Liver (tissue), 9 donors: ENCODE data around the gene HTR4. TPM values are rescaled to one million over a fixed set of nuclear protein-coding genes. Genes with fewer than 3 reads are reported as not detected.

ENCODE experiments used
- DNase-seq: peaks from one replicate; pipeline ENCODE4 v3.0.0-alpha.2; 2017; ENCODE audit warnings: low spot score
- H3K27ac ChIP-seq, 2 donors: one replicate each; pipeline ENCODE4 v1.7.0; 2013; ENCODE audit warnings: inconsistent platforms in 2 of 2, low read length in 2 of 2, control low read depth in 1 of 2, low read depth in 1 of 2, mild to moderate bottlenecking in 1 of 2
- H3K27me3 ChIP-seq, 4 donors: one replicate each; pipeline versions ENCODE4 v1.6.1 to v1.7.0; 2013; ENCODE audit warnings: low read length in 3 of 4, inconsistent platforms in 1 of 4, mild to moderate bottlenecking in 1 of 4, moderate library complexity in 1 of 4; ENCODE audit not compliant: control insufficient read depth in 4 of 4, insufficient read depth in 4 of 4
- H3K36me3 ChIP-seq, 4 donors: one replicate each; pipeline versions ENCODE4 v1.6.1 to v1.7.0; 2013; ENCODE audit warnings: low read length in 3 of 4, mild to moderate bottlenecking in 3 of 4, low read depth in 1 of 4, moderate library complexity in 1 of 4; ENCODE audit not compliant: control insufficient read depth in 4 of 4, insufficient read depth in 3 of 4
- H3K4me1 ChIP-seq, 4 donors: one replicate each; pipeline versions ENCODE4 v1.6.1 to v1.7.0; 2013; ENCODE audit warnings: low read length in 3 of 4, mild to moderate bottlenecking in 3 of 4, moderate library complexity in 1 of 4; ENCODE audit not compliant: control insufficient read depth in 4 of 4, insufficient read depth in 4 of 4
- H3K4me3 ChIP-seq, 3 donors: one replicate each; pipeline versions ENCODE4 v1.6.1 to v1.7.0; 2013; ENCODE audit warnings: low read length in 3 of 3, control low read depth in 1 of 3, low read depth in 1 of 3, mild to moderate bottlenecking in 1 of 3
- H3K9ac ChIP-seq, 2 donors: one replicate each; pipeline ENCODE4 v1.7.0; 2013; ENCODE audit warnings: low read length in 2 of 2, mild to moderate bottlenecking in 2 of 2, moderate library complexity in 2 of 2, control low read depth in 1 of 2, low read depth in 1 of 2
- H3K9me3 ChIP-seq, 4 donors: one replicate each; pipeline versions ENCODE4 v1.6.1 to v1.7.0; 2013; ENCODE audit warnings: low read length in 3 of 4; ENCODE audit not compliant: control insufficient read depth in 4 of 4
- EGR1 ChIP-seq, 2 donors: IDR thresholded peaks; 2 replicates each; pipeline ENCODE4 v1.6.1; 2016 to 2018; ENCODE audit warnings: antibody characterized with exemption in 2 of 2, low read depth in 2 of 2
- FOXA1 ChIP-seq: IDR thresholded peaks from 2 replicates; pipeline ENCODE4 v1.6.1; 2016; ENCODE audit warnings: antibody characterized with exemption
- FOXA2 ChIP-seq: IDR thresholded peaks from 2 replicates; pipeline ENCODE4 v1.6.1; 2016; ENCODE audit warnings: antibody characterized with exemption
- GABPA ChIP-seq, 2 donors: IDR thresholded peaks in 1 of 2; conservative IDR thresholded peaks in 1 of 2; 2 replicates each; pipeline ENCODE4 v1.6.1; 2016; ENCODE audit warnings: antibody characterized with exemption in 2 of 2, mild to moderate bottlenecking in 1 of 2, moderate library complexity in 1 of 2
- HNF4A ChIP-seq, 2 donors: conservative IDR thresholded peaks; 2 replicates each; pipeline ENCODE4 v1.6.1; 2016; ENCODE audit warnings: antibody characterized with exemption in 2 of 2, mild to moderate bottlenecking in 2 of 2
- HNF4G ChIP-seq: IDR thresholded peaks from 2 replicates; pipeline ENCODE4 v1.6.1; 2016; ENCODE audit warnings: antibody characterized with exemption
- JUND ChIP-seq, 2 donors: IDR thresholded peaks; 2 replicates each; pipeline ENCODE4 v1.6.1; 2016; ENCODE audit warnings: antibody characterized with exemption in 2 of 2
- NR2F2 ChIP-seq: IDR thresholded peaks from 2 replicates; pipeline ENCODE4 v1.6.1; 2016; ENCODE audit warnings: antibody characterized with exemption
- RAD21 ChIP-seq, 2 donors: IDR thresholded peaks; 2 replicates each; pipeline ENCODE4 v1.6.1; 2016; ENCODE audit warnings: antibody characterized with exemption in 2 of 2, mild to moderate bottlenecking in 2 of 2
- RXRA ChIP-seq, 2 donors: IDR thresholded peaks; 2 replicates each; pipeline ENCODE4 v1.6.1; 2017 to 2018; ENCODE audit warnings: antibody characterized with exemption in 2 of 2, mild to moderate bottlenecking in 1 of 2
- SP1 ChIP-seq: IDR thresholded peaks from 2 replicates; pipeline ENCODE4 v1.6.1; 2018; ENCODE audit warnings: antibody characterized with exemption, mild to moderate bottlenecking
- TAF1 ChIP-seq: conservative IDR thresholded peaks from 2 replicates; pipeline ENCODE4 v1.6.1; 2016; ENCODE audit warnings: antibody characterized with exemption, mild to moderate bottlenecking
- YY1 ChIP-seq: IDR thresholded peaks from 2 replicates; pipeline ENCODE4 v1.6.1; 2016; ENCODE audit warnings: antibody characterized with exemption, mild to moderate bottlenecking
- WGBS: extraction: QIAGEN DNeasy Blood & Tissue Kit; methylation state at CpG from one replicate; pipeline ENCODE4 v1.1.7; 2013; 5-methylcytosine and 5-hydroxymethylcytosine counted together
- polyA plus RNA-seq, 2 donors: library from polyadenylated mRNA; stranded (reverse) in 1 of 2; unstranded in 1 of 2; fragments of 200-250 nt in 1 of 2; fragments of >200 nt in 1 of 2; fragmentation: Nextera tagmentation in 1 of 2; extraction: Ambion mirVana in 1 of 2; gene quantifications; one replicate each; pipeline versions ENCODE4 v1.2.1 to v1.2.3, GENCODE V29; 2013 to 2015
- total RNA-seq, 2 donors: library from RNA; depleted of rRNA; stranded (reverse); fragments of >200 nt; gene quantifications; one replicate each; pipeline ENCODE4 v1.2.3, GENCODE V29; 2014
- TF ChIP-seq, protein P1 (sequence below): IDR thresholded peaks from 2 replicates; pipeline ENCODE4 v1.6.1; 2016; ENCODE audit warnings: antibody characterized with exemption
- TF ChIP-seq, protein P2 (sequence below): fragments of 150-350 bp; IDR thresholded peaks from 2 replicates; pipeline ENCODE4 v1.5.1; 2017; ENCODE audit warnings: improper control_type of control experiment, low read depth, low read length; ENCODE audit not compliant: missing input control
- TF ChIP-seq, protein P3 (sequence below): IDR thresholded peaks from 2 replicates; pipeline ENCODE4 v1.6.1; 2016; ENCODE audit warnings: antibody characterized with exemption
- TF ChIP-seq, protein P4 (sequence below): IDR thresholded peaks from 2 replicates; pipeline ENCODE4 v1.6.1; 2016; ENCODE audit warnings: antibody characterized with exemption, mild to moderate bottlenecking
- TF ChIP-seq, protein P5 (sequence below): IDR thresholded peaks from 2 replicates; pipeline ENCODE4 v1.6.1; 2016; ENCODE audit warnings: antibody characterized with exemption
- donor health status: healthy.
- donor health status: healthy.
- donor health status: healthy.
- donor health status: healthy.
- donor health status: healthy.

HTR4 gene
- total and polyA plus RNA-seq, 4 donors: 0.19 to 2.4 (median 0.98) TPM

DNA sequence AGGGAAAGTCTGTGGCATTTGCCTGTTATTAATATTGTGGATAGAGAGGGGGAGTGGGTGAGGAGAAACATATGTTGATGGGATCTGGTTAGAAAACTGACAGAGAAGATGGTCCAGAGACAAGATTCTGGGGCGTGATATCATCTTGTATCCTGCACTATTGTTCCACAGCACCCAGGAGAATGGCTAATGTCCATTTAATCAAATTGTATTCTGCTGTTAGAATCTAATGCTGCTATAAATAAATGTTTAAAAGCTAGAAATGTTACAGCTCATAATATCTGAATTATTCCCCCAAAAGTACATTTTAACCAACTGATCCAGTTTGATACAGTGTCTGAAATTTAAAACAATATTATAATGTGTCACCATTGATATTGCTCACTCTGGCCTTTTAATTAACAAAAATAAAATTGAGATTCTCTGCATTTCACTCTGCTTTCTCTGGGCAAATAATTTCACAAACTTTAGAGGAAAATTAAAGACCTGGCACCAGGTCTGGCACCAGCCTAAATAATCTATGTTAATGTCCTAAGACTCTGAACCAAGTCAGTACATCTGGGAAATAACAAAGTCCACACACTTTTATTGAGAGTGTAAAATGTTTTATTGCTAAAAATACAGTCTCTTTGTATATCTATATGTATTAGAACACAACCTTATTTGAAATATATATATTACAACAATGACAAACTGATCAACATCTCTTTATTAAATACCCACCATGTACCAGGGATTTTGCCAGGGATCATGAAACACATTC, 18.8 kb downstream of the HTR4 start:
- H3K36me3 ChIP-seq: no peaks in the 10 kb centered on the region
- no peaks in the 10 kb centered on the region for H3K27me3 ChIP-seq
- H3K9ac ChIP-seq: no peak overlapping the region
- WGBS: 86% methylated on average over 1 of the region's 1 CpG
- DNase-seq: no peak
- TF ChIP-seq SP1 (no peak), FOXA1 (no peak), RAD21 (IDR thresholded peaks at IDR 0.05) (no peak), HNF4A (conservative IDR thresholded peaks at IDR 0.05) (no peak)
- TF ChIP-seq, protein P1, sequence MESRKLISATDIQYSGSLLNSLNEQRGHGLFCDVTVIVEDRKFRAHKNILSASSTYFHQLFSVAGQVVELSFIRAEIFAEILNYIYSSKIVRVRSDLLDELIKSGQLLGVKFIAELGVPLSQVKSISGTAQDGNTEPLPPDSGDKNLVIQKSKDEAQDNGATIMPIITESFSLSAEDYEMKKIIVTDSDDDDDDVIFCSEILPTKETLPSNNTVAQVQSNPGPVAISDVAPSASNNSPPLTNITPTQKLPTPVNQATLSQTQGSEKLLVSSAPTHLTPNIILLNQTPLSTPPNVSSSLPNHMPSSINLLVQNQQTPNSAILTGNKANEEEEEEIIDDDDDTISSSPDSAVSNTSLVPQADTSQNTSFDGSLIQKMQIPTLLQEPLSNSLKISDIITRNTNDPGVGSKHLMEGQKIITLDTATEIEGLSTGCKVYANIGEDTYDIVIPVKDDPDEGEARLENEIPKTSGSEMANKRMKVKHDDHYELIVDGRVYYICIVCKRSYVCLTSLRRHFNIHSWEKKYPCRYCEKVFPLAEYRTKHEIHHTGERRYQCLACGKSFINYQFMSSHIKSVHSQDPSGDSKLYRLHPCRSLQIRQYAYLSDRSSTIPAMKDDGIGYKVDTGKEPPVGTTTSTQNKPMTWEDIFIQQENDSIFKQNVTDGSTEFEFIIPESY: no peak
- TF ChIP-seq, protein P2, sequence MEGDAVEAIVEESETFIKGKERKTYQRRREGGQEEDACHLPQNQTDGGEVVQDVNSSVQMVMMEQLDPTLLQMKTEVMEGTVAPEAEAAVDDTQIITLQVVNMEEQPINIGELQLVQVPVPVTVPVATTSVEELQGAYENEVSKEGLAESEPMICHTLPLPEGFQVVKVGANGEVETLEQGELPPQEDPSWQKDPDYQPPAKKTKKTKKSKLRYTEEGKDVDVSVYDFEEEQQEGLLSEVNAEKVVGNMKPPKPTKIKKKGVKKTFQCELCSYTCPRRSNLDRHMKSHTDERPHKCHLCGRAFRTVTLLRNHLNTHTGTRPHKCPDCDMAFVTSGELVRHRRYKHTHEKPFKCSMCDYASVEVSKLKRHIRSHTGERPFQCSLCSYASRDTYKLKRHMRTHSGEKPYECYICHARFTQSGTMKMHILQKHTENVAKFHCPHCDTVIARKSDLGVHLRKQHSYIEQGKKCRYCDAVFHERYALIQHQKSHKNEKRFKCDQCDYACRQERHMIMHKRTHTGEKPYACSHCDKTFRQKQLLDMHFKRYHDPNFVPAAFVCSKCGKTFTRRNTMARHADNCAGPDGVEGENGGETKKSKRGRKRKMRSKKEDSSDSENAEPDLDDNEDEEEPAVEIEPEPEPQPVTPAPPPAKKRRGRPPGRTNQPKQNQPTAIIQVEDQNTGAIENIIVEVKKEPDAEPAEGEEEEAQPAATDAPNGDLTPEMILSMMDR: no peak
- TF ChIP-seq, protein P3, sequence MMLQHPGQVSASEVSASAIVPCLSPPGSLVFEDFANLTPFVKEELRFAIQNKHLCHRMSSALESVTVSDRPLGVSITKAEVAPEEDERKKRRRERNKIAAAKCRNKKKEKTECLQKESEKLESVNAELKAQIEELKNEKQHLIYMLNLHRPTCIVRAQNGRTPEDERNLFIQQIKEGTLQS: no peak
- TF ChIP-seq, protein P4, sequence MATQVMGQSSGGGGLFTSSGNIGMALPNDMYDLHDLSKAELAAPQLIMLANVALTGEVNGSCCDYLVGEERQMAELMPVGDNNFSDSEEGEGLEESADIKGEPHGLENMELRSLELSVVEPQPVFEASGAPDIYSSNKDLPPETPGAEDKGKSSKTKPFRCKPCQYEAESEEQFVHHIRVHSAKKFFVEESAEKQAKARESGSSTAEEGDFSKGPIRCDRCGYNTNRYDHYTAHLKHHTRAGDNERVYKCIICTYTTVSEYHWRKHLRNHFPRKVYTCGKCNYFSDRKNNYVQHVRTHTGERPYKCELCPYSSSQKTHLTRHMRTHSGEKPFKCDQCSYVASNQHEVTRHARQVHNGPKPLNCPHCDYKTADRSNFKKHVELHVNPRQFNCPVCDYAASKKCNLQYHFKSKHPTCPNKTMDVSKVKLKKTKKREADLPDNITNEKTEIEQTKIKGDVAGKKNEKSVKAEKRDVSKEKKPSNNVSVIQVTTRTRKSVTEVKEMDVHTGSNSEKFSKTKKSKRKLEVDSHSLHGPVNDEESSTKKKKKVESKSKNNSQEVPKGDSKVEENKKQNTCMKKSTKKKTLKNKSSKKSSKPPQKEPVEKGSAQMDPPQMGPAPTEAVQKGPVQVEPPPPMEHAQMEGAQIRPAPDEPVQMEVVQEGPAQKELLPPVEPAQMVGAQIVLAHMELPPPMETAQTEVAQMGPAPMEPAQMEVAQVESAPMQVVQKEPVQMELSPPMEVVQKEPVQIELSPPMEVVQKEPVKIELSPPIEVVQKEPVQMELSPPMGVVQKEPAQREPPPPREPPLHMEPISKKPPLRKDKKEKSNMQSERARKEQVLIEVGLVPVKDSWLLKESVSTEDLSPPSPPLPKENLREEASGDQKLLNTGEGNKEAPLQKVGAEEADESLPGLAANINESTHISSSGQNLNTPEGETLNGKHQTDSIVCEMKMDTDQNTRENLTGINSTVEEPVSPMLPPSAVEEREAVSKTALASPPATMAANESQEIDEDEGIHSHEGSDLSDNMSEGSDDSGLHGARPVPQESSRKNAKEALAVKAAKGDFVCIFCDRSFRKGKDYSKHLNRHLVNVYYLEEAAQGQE: no peak
- TF ChIP-seq, protein P5, sequence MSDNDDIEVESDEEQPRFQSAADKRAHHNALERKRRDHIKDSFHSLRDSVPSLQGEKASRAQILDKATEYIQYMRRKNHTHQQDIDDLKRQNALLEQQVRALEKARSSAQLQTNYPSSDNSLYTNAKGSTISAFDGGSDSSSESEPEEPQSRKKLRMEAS: no peak
- no peak overlapping the region for H3K4me3 ChIP-seq
- H3K9me3 ChIP-seq: no peaks in the 10 kb centered on the region
- H3K4me1 ChIP-seq: no peaks in the 10 kb centered on the region
- no peak overlapping the region for H3K27ac ChIP-seq

DNA sequence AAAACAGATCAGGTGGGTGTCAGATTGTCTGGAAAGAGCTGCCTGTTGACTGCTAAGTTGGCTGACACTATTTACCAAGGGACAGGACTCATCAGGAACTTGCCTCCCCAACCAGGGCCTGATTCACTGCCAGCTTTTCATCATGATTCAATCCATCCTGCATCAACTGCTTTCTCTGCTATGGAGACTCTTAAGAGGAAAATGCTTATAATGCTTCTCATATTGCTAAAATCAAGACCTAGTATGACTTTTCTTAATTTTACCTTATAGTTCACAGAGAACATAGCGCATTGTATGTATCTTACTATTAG, 21.3 kb downstream of the HTR4 start:
- Histone ChIP-seq H3K36me3 (no peaks in the 10 kb centered on the region), H3K4me1 (no peaks in the 10 kb centered on the region), H3K9me3 (no peaks in the 10 kb centered on the region), H3K9ac (no peak overlapping the region), H3K27ac (no peak overlapping the region), H3K4me3 (no peak overlapping the region), H3K27me3 (no peaks in the 10 kb centered on the region)
- 96% methylated on average over 1 of the region's 1 CpG for WGBS
- TF ChIP-seq YY1 (no peak), FOXA2 (no peak), EGR1 (IDR thresholded peaks at IDR 0.05; ENCODE audit: low read depth in 2 of 2) (no peak), JUND (IDR thresholded peaks at IDR 0.05) (no peak), NR2F2 (no peak), TAF1 (no peak), HNF4A (conservative IDR thresholded peaks at IDR 0.05) (no peak), HNF4G (no peak), GABPA (IDR thresholded peaks at IDR 0.05 in 1 of 2, conservative IDR thresholded peaks at IDR 0.05 in 1 of 2) (no peak), RXRA (IDR thresholded peaks at IDR 0.05) (no peak), FOXA1 (no peak), SP1 (no peak), RAD21 (IDR thresholded peaks at IDR 0.05) (no peak)
- TF ChIP-seq, protein P1: no peak
- TF ChIP-seq, protein P5: no peak
- TF ChIP-seq, protein P3: no peak
- TF ChIP-seq, protein P2: no peak
- no peak for DNase-seq
